Thyroid gland (tissue), 4 donors: ENCODE results near the gene STK32B. TPM values are rescaled to one million over a fixed set of nuclear protein-coding genes. Genes with fewer than 3 reads are reported as not detected.
A peak's percentile ranks its signal among the peaks of the same experiment; 100 is the strongest.

Experiments used
- DNase-seq, 2 donors: peaks; one replicate each; pipeline ENCODE4 v3.0.0-alpha.2; 2019
- H3K27ac ChIP-seq, 3 donors: fragments of 200-600 bp; sonication (generic); 1 replicate in 2 of 3; 2 replicates in 1 of 3; pipeline ENCODE4 v1.5.1; 2016 to 2019; ENCODE audit warnings: mild to moderate bottlenecking in 1 of 3, moderate library complexity in 1 of 3
- H3K27me3 ChIP-seq: fragments of 200-600 bp; sonication (generic); one replicate; pipeline ENCODE4 v1.5.1; 2019
- H3K36me3 ChIP-seq, 2 donors: fragments of 200-600 bp; sonication (generic); one replicate each; pipeline ENCODE4 v1.5.1; 2016 to 2019
- H3K4me1 ChIP-seq, 2 donors: fragments of 200-600 bp; sonication (generic); one replicate each; pipeline ENCODE4 v1.5.1; 2017 to 2019
- H3K4me3 ChIP-seq, 3 donors: fragments of 200-600 bp; sonication (generic); replicated peaks in 1 of 3; 1 replicate in 2 of 3; 2 replicates in 1 of 3; pipeline ENCODE4 v1.5.1; 2016; ENCODE audit warnings: mild to moderate bottlenecking in 1 of 3
- H3K9me3 ChIP-seq: fragments of 200-600 bp; sonication (generic); one replicate; pipeline ENCODE4 v1.5.1; 2017
- POLR2A ChIP-seq, 2 donors: fragments of 450-650 bp; IDR thresholded peaks; one replicate each; pipeline ENCODE4 v1.6.1; 2017; ENCODE audit warnings: antibody characterized with exemption in 2 of 2, mild to moderate bottlenecking in 2 of 2, moderate library complexity in 1 of 2
- WGBS, 2 donors: methylation state at CpG; one replicate each; pipeline ENCODE4 v1.1.5; 2017; 5-methylcytosine and 5-hydroxymethylcytosine counted together
- intact Hi-C: fragments of 100-400 bp; cut with DNase I; formaldehyde crosslinking; loops from one replicate; pipeline ENCODE4 v1.15.1; 2023
- total RNA-seq, 4 donors: library from RNA; depleted of rRNA; stranded (reverse); fragments of >200 nt; gene quantifications; one replicate each; pipeline ENCODE4 v1.2.3, GENCODE V29; 2016
- TF ChIP-seq, protein P1 (sequence below), 6 experiments: fragments of 200-600 bp in 3 of 6; fragments of 450-650 bp in 3 of 6; sonication (generic) in 3 of 6; IDR thresholded peaks; one replicate each; pipeline ENCODE4 v1.5.1; 2016 to 2019; ENCODE audit warnings: antibody characterized with exemption in 6 of 6, mild to moderate bottlenecking in 2 of 6, inconsistent platforms in 1 of 6, moderate library complexity in 1 of 6

STK32B gene
- total RNA-seq, 4 donors from 2014 or later, result 1.9 to 14.8 (median 4.4) TPM

- TF ChIP-seq, protein P1, sequence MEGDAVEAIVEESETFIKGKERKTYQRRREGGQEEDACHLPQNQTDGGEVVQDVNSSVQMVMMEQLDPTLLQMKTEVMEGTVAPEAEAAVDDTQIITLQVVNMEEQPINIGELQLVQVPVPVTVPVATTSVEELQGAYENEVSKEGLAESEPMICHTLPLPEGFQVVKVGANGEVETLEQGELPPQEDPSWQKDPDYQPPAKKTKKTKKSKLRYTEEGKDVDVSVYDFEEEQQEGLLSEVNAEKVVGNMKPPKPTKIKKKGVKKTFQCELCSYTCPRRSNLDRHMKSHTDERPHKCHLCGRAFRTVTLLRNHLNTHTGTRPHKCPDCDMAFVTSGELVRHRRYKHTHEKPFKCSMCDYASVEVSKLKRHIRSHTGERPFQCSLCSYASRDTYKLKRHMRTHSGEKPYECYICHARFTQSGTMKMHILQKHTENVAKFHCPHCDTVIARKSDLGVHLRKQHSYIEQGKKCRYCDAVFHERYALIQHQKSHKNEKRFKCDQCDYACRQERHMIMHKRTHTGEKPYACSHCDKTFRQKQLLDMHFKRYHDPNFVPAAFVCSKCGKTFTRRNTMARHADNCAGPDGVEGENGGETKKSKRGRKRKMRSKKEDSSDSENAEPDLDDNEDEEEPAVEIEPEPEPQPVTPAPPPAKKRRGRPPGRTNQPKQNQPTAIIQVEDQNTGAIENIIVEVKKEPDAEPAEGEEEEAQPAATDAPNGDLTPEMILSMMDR (IDR thresholded peaks at IDR 0.05), result peak in 1 of 6 experiments; percentile 20
- TF ChIP-seq POLR2A (IDR thresholded peaks at IDR 0.05), result no peak
- no peaks in the 10 kb centered on the region for H3K9me3 ChIP-seq
- intact Hi-C loops, result no loop called here
- no peaks in the 10 kb centered on the region for H3K4me1 ChIP-seq
- no peaks in the 10 kb centered on the region for H3K27me3 ChIP-seq
- H3K36me3 ChIP-seq, result no peaks in the 10 kb centered on the region
- H3K4me3 ChIP-seq, result no peak overlapping the region
- no peak for DNase-seq
- no peak overlapping the region for H3K27ac ChIP-seq
- 78 to 79% methylated on average over 13 to 14 of the region's 14 CpGs for WGBS, 2 donors
Observed at GRCh38 chr4:5460106-5460801, 409.0 kb downstream of the STK32B start.

DNA sequence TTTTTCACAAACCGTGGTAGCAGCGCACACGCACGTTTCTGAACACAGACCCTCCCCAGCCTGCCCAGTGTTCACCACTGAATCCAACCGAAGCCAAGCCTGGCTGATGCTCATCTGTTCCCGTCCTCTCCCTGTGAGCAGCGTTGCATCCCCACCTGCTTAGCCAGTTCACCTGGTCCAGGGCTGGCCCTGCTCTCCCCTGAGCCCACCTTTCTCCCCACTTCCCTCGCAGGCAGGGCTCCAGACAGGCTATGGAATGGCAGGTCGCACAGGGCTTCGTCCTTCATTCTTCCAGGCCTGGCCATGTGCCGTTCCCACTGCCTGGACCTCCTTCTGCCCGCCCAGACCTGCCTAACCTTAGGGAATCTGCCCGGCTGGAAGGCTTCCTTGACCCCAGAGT is 410.2 kb downstream of the STK32B start:
- H3K9me3 ChIP-seq, result no peaks in the 10 kb centered on the region
- intact Hi-C loops, result no loop called here
- H3K27me3 ChIP-seq, result no peaks in the 10 kb centered on the region
- WGBS, 2 donors, result 85 to 87% methylated on average over 13 of the region's 13 CpGs
- H3K4me3 ChIP-seq, result no peak overlapping the region
- no peaks in the 10 kb centered on the region for H3K4me1 ChIP-seq
- H3K27ac ChIP-seq, result no peak overlapping the region
- H3K36me3 ChIP-seq, result no peaks in the 10 kb centered on the region
- TF ChIP-seq POLR2A (IDR thresholded peaks at IDR 0.05), result no peak
- TF ChIP-seq, protein P1 (IDR thresholded peaks at IDR 0.05), result no peak
- no peak for DNase-seq

GRCh38 chr4:5462254-5462835 is 411.1 kb downstream of the STK32B start:
- intact Hi-C loops, result no loop called here
- Histone ChIP-seq H3K27me3 (no peaks in the 10 kb centered on the region), H3K9me3 (no peaks in the 10 kb centered on the region), H3K36me3 (no peaks in the 10 kb centered on the region), H3K4me1 (no peaks in the 10 kb centered on the region), H3K27ac (no peak overlapping the region), H3K4me3 (no peak overlapping the region)
- TF ChIP-seq, protein P1 (IDR thresholded peaks at IDR 0.05), result no peak
- no peak for TF ChIP-seq POLR2A (IDR thresholded peaks at IDR 0.05)
- no peak for DNase-seq
- 80 to 84% methylated on average over 7 of the region's 7 CpGs for WGBS, 2 donors

- Histone ChIP-seq H3K4me3 (no peak overlapping the region), H3K4me1 (no peaks in the 10 kb centered on the region), H3K9me3 (no peaks in the 10 kb centered on the region), H3K27me3 (no peaks in the 10 kb centered on the region), H3K36me3 (no peaks in the 10 kb centered on the region), H3K27ac (no peak overlapping the region)
- intact Hi-C loops, result no loop called here
- DNase-seq, result no peak
- TF ChIP-seq, protein P1 (IDR thresholded peaks at IDR 0.05), result no peak
- TF ChIP-seq POLR2A (IDR thresholded peaks at IDR 0.05), result no peak
- WGBS, 2 donors, result 83 to 84% methylated on average over 14 of the region's 14 CpGs
Observed at GRCh38 chr4:5462896-5463295, 411.6 kb downstream of the STK32B start.

DNA sequence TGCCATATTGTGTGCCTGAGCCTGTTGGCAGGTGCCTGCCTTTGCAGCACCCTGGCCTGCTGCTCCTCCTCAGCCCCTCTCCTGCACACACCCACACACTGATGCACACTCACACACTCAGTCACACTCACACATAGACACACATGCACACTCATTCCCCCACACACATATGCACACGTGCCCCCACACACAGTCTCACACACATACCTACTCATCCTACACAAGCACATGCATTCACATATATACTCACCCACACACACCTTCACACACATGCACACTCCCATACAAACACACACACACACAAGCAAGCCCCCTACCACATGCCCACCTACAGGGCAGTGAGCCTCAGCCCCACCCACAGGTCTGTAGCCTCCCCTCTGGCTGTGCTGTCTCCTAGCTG is 412.1 kb downstream of the STK32B start:
- intact Hi-C loops, result no loop called here
- H3K4me3 ChIP-seq, result no peak overlapping the region
- no peak for DNase-seq
- TF ChIP-seq POLR2A (IDR thresholded peaks at IDR 0.05), result no peak
- TF ChIP-seq, protein P1 (IDR thresholded peaks at IDR 0.05), result no peak
- no peaks in the 10 kb centered on the region for H3K9me3 ChIP-seq
- 71 to 90% methylated on average over 1 of the region's 1 CpG for WGBS, 2 donors
- no peaks in the 10 kb centered on the region for H3K27me3 ChIP-seq
- H3K36me3 ChIP-seq, result no peaks in the 10 kb centered on the region
- no peaks in the 10 kb centered on the region for H3K4me1 ChIP-seq
- no peak overlapping the region for H3K27ac ChIP-seq
